ENCODE data around the gene ADCY2. TPM values are rescaled to one million over a fixed set of nuclear protein-coding genes. Genes with fewer than 3 reads are reported as not detected.
A peak's percentile ranks its signal among the peaks of the same experiment; 100 is the strongest.

ADCY2 gene
- total RNA-seq, 1 experiment from 2014 or later, result not detected

DNA sequence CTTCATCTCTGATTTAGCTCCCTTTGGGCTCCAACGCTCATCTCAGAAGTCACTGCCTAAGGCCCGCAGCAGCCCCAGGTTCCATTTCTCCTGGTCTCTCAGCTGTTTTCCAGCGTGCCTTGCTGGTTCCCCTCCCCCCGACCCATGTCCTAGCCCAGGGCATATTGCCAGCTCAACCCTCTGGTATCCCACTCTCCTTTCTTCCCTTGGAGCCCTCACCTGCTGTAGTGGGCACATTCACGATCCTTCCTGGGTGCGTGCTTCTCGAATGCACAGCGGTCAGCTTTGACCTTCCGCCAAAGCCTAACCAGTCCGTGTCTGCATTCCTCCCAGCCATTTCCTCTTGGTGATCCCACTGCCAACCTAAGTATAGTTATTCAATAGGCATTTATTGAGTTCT lies 418.9 kb downstream of the ADCY2 start:
- intact Hi-C loops (cut with micrococcal nuclease), result loop anchor here (5.0 kb wide), 2 partner anchors 68 to 1048 kb away; no protein-coding TSS in a partner anchor
- no peak for DNase-seq (ENCODE audit: unreplicated experiment)
- peaks cover 62% of the 10 kb centered on the region for H3K27me3 Mint-ChIP-seq (ENCODE audit: insufficient read depth, unreplicated experiment)
- no peak overlapping the region for H3K27ac Mint-ChIP-seq (ENCODE audit: low read depth, unreplicated experiment)
- no peak overlapping the region for H3K4me3 Mint-ChIP-seq (ENCODE audit: unreplicated experiment)
- H3K36me3 Mint-ChIP-seq (ENCODE audit: insufficient read depth, unreplicated experiment), result no peaks in the 10 kb centered on the region
- POLR2A ChIA-PET, result no interaction called here
- no peaks in the 10 kb centered on the region for H3K9me3 Mint-ChIP-seq (ENCODE audit: unreplicated experiment)
- CTCF ChIA-PET, result interaction anchor here (0.6 to 4.1 kb wide), 12 partner anchors 9 to 1144 kb away, joined by 3 to 28 read pairs (median 3); no protein-coding TSS in a partner anchor
- no peaks in the 10 kb centered on the region for H3K4me1 Mint-ChIP-seq (ENCODE audit: insufficient read depth, unreplicated experiment)
- BruUV-seq (replicated peaks), result no TSS peak
- TF ChIP-seq, protein P1, sequence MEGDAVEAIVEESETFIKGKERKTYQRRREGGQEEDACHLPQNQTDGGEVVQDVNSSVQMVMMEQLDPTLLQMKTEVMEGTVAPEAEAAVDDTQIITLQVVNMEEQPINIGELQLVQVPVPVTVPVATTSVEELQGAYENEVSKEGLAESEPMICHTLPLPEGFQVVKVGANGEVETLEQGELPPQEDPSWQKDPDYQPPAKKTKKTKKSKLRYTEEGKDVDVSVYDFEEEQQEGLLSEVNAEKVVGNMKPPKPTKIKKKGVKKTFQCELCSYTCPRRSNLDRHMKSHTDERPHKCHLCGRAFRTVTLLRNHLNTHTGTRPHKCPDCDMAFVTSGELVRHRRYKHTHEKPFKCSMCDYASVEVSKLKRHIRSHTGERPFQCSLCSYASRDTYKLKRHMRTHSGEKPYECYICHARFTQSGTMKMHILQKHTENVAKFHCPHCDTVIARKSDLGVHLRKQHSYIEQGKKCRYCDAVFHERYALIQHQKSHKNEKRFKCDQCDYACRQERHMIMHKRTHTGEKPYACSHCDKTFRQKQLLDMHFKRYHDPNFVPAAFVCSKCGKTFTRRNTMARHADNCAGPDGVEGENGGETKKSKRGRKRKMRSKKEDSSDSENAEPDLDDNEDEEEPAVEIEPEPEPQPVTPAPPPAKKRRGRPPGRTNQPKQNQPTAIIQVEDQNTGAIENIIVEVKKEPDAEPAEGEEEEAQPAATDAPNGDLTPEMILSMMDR (IDR thresholded peaks at IDR 0.05; ENCODE audit: unreplicated experiment), result no peak

DNA sequence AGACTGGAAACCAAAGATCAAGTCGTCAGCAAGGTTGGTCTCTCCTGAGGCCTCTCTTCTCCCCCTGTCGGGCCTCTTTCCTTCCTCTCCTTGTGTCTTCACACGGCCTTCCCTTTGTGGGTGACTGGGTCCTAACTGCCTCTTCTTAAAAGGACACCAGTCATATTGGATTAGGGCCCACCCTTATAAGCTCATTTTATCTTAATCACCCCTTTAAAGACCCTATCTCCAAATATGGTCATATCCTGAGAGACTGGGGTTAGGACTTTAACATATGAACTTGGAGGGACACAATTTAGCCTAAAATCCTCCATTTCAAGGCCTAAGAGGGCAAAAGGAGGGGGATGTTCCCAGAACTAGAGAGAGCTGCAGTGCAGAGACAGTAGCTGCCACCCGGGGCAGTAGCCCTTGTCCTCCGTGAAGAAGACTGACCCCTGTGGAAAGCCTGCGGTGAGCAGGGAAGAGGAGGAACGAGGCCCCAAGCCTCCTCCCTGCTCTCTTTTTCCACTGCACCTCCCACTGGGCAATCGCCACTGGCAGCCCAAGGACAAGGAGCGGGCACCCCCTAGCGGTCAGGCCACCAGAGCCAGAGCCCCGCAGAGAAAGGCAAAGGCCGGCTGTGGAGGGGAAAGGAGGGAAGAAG lies 420.1 kb downstream of the ADCY2 start:
- no peak overlapping the region for H3K4me3 Mint-ChIP-seq (ENCODE audit: unreplicated experiment)
- TF ChIP-seq, protein P1 (IDR thresholded peaks at IDR 0.05; ENCODE audit: unreplicated experiment), result peak; percentile 90
- H3K4me1 Mint-ChIP-seq (ENCODE audit: insufficient read depth, unreplicated experiment), result no peaks in the 10 kb centered on the region
- H3K27ac Mint-ChIP-seq (ENCODE audit: low read depth, unreplicated experiment), result no peak overlapping the region
- intact Hi-C loops (cut with micrococcal nuclease), result loop anchor here (1.0 to 5.0 kb wide), 3 partner anchors 69 to 1049 kb away; no protein-coding TSS in a partner anchor
- H3K9me3 Mint-ChIP-seq (ENCODE audit: unreplicated experiment), result no peaks in the 10 kb centered on the region
- no peaks in the 10 kb centered on the region for H3K36me3 Mint-ChIP-seq (ENCODE audit: insufficient read depth, unreplicated experiment)
- DNase-seq (ENCODE audit: unreplicated experiment), result peak; percentile 75
- POLR2A ChIA-PET, result interaction anchor here (1.3 kb wide), 1 partner anchor 17 kb away, joined by 3 read pairs; no protein-coding TSS in a partner anchor
- no TSS peak for BruUV-seq (replicated peaks)
- peaks cover 61% of the 10 kb centered on the region for H3K27me3 Mint-ChIP-seq (ENCODE audit: insufficient read depth, unreplicated experiment)
- CTCF ChIA-PET, result interaction anchor here (0.6 to 4.1 kb wide), 33 partner anchors 9 to 1202 kb away, joined by 3 to 28 read pairs (median 4); no protein-coding TSS in a partner anchor

DNA sequence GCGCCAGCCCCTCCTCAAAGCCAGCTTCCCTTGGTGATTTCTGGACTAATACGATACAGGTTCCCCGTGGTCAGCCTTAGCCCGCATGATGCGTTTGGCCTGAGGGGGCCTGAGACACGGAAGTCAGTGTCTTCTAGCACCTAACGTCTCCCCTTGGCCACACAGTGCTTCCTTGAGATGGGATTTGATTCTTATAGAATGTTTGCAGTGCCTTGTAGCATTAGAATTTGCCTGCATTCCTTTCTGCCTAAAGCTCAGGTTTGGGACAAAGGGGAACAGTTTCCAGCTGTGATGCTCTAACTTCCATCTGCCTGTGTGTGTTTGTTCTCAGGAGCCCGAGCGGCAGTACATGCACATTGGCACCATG lies 420.6 kb downstream of the ADCY2 start:
- H3K9me3 Mint-ChIP-seq (ENCODE audit: unreplicated experiment), result no peaks in the 10 kb centered on the region
- no peaks in the 10 kb centered on the region for H3K4me1 Mint-ChIP-seq (ENCODE audit: insufficient read depth, unreplicated experiment)
- TF ChIP-seq, protein P1 (IDR thresholded peaks at IDR 0.05; ENCODE audit: unreplicated experiment), result no peak
- no peak for DNase-seq (ENCODE audit: unreplicated experiment)
- CTCF ChIA-PET, result interaction anchor here (0.5 to 4.1 kb wide), 38 partner anchors 8 to 1052 kb away, joined by 3 to 28 read pairs (median 4); partner anchors contain the start of gene CFAP90
- no peaks in the 10 kb centered on the region for H3K36me3 Mint-ChIP-seq (ENCODE audit: insufficient read depth, unreplicated experiment)
- H3K27me3 Mint-ChIP-seq (ENCODE audit: insufficient read depth, unreplicated experiment), result peaks cover 61% of the 10 kb centered on the region
- POLR2A ChIA-PET, result interaction anchor here (1.3 kb wide), 1 partner anchor 16 kb away, joined by 3 read pairs; no protein-coding TSS in a partner anchor
- H3K4me3 Mint-ChIP-seq (ENCODE audit: unreplicated experiment), result no peak overlapping the region
- no TSS peak for BruUV-seq (replicated peaks)
- no peak overlapping the region for H3K27ac Mint-ChIP-seq (ENCODE audit: low read depth, unreplicated experiment)
- intact Hi-C loops (cut with micrococcal nuclease), result loop anchor here (1.0 to 5.0 kb wide), 3 partner anchors 69 to 1049 kb away; no protein-coding TSS in a partner anchor

DNA sequence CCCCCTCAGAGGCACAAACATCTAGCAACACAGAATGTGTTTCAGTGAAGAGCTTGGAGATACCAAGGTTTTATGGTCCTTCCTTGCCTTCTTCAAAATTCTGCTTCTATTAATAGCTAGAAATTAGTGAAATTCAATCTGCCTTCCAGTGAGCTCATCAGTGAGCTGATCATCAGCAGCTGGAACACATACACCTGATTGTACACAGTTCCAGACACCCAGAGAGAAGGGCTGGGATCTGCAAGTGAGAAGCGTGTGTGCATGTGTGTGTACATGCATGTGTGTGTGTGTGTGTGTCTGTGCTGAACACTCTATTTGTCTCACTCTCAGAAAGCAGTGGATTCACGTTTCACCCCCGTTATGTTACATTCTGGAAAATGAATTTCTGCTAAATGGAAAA lies 426.5 kb downstream of the ADCY2 start:
- ChIA-PET CTCF (interaction anchor here (1.3 kb wide), 1 partner anchor 9 kb away, joined by 3 read pairs; no protein-coding TSS in a partner anchor), POLR2A (no interaction called here)
- TF ChIP-seq, protein P1 (IDR thresholded peaks at IDR 0.05; ENCODE audit: unreplicated experiment), result no peak
- Mint-ChIP-seq H3K4me1 (ENCODE audit: insufficient read depth, unreplicated experiment) (no peaks in the 10 kb centered on the region), H3K27me3 (ENCODE audit: insufficient read depth, unreplicated experiment) (peaks cover 60% of the 10 kb centered on the region), H3K9me3 (ENCODE audit: unreplicated experiment) (no peaks in the 10 kb centered on the region), H3K27ac (ENCODE audit: low read depth, unreplicated experiment) (no peak overlapping the region), H3K36me3 (ENCODE audit: insufficient read depth, unreplicated experiment) (no peaks in the 10 kb centered on the region), H3K4me3 (ENCODE audit: unreplicated experiment) (no peak overlapping the region)
- intact Hi-C loops (cut with micrococcal nuclease), result no loop called here
- DNase-seq (ENCODE audit: unreplicated experiment), result no peak
- BruUV-seq (replicated peaks), result no TSS peak

All from MCF 10A (cell line).